Mesendoderm (in vitro differentiated cells): ENCODE data around the gene ACTN2.

Experiments
- DNase-seq: peaks from one replicate; pipeline ENCODE4 v3.0.0; 2013
- H2AK5ac ChIP-seq: 2 replicates; pipeline ENCODE4 v1.6.1; 2013; ENCODE audit warnings: low read length, inconsistent platforms
- H2BK120ac ChIP-seq: 2 replicates; pipeline ENCODE4 v1.6.1; 2013; ENCODE audit warnings: low read depth, mild to moderate bottlenecking, low read length, moderate library complexity, mixed read lengths
- H2BK15ac ChIP-seq: replicated peaks from 2 replicates; pipeline ENCODE4 v1.6.1; 2013; ENCODE audit warnings: low read depth, mild to moderate bottlenecking, moderate library complexity
- H2BK5ac ChIP-seq: 2 replicates; pipeline ENCODE4 v1.6.1; 2013; ENCODE audit warnings: low read length, inconsistent platforms
- H3K18ac ChIP-seq: 2 replicates; pipeline ENCODE4 v1.6.1; 2013; ENCODE audit warnings: mild to moderate bottlenecking, low read length, mixed read lengths
- H3K23ac ChIP-seq: one replicate; pipeline ENCODE4 v1.6.1; 2013; ENCODE audit warnings: low read length
- H3K27ac ChIP-seq: 2 replicates; pipeline ENCODE4 v1.5.1; 2013; ENCODE audit warnings: low read depth, mild to moderate bottlenecking, inconsistent platforms, low read length, moderate library complexity
- H3K27me3 ChIP-seq: 2 replicates; pipeline ENCODE4 v1.6.1; 2013; ENCODE audit warnings: low read length, control low read depth, mild to moderate bottlenecking, inconsistent platforms; ENCODE audit not compliant: insufficient read depth, poor library complexity
- H3K36me3 ChIP-seq: 2 replicates; pipeline ENCODE4 v1.6.1; 2013; ENCODE audit warnings: low read length, inconsistent platforms; ENCODE audit not compliant: control insufficient read depth, insufficient read depth
- H3K4ac ChIP-seq: one replicate; pipeline ENCODE4 v1.6.1; 2013; ENCODE audit warnings: low read depth, mild to moderate bottlenecking, low read length, moderate library complexity
- H3K4me1 ChIP-seq: 2 replicates; pipeline ENCODE4 v1.6.1; 2013; ENCODE audit warnings: low read depth, low read length, inconsistent platforms; ENCODE audit not compliant: control insufficient read depth
- H3K4me2 ChIP-seq: 2 replicates; pipeline ENCODE4 v1.6.1; 2013; ENCODE audit warnings: low read length
- H3K4me3 ChIP-seq: 2 replicates; pipeline ENCODE4 v1.5.1; 2013; ENCODE audit warnings: mild to moderate bottlenecking, low read length
- H3K56ac ChIP-seq: one replicate; pipeline ENCODE4 v1.6.1; 2013; ENCODE audit warnings: low read length
- H3K79me1 ChIP-seq: 2 replicates; pipeline ENCODE4 v1.6.1; 2013; ENCODE audit warnings: low read length, inconsistent platforms
- H3K79me2 ChIP-seq: 2 replicates; pipeline ENCODE4 v1.6.1; 2013; ENCODE audit warnings: mild to moderate bottlenecking, low read length; ENCODE audit not compliant: control insufficient read depth, insufficient read depth
- H3K9ac ChIP-seq: 2 replicates; pipeline ENCODE4 v1.6.1; 2013; ENCODE audit warnings: low read length, inconsistent platforms
- H4K5ac ChIP-seq: one replicate; pipeline ENCODE4 v1.6.1; 2013; ENCODE audit warnings: low read length
- H4K8ac ChIP-seq: one replicate; pipeline ENCODE4 v1.6.1; 2013; ENCODE audit warnings: low read depth, mild to moderate bottlenecking, control low read depth, low read length, moderate library complexity
- WGBS: extraction: QIAGEN DNeasy Blood & Tissue Kit; methylation state at CpG from one replicate; pipeline ENCODE4 v1.1.7; 2013; ENCODE audit warnings: low lambda C conversion rate, missing lambda C conversion rate; ENCODE audit not compliant: insufficient coverage; ENCODE audit errors: extremely low coverage; 5-methylcytosine and 5-hydroxymethylcytosine counted together

Gene ACTN2

GRCh38 chr1:236686815-236687160 lies 489 bp downstream of the ACTN2 start:
- peaks cover 6% of the 10 kb centered on the region for H3K27me3 ChIP-seq
- H3K27ac ChIP-seq, result no peak overlapping the region
- H3K9ac ChIP-seq, result peak overlapping the region; percentile 50
- H3K18ac ChIP-seq, result no peak overlapping the region
- no peak overlapping the region for H2BK5ac ChIP-seq
- no peak for DNase-seq
- H3K4me1 ChIP-seq, result peaks cover 4% of the 10 kb centered on the region
- no peak overlapping the region for H2BK120ac ChIP-seq
- no peaks in the 10 kb centered on the region for H3K79me1 ChIP-seq
- H3K36me3 ChIP-seq, result no peaks in the 10 kb centered on the region
- no peak overlapping the region for H4K8ac ChIP-seq
- H3K4me2 ChIP-seq, result peak overlapping the region; percentile 67
- no peak overlapping the region for H3K23ac ChIP-seq
- H3K79me2 ChIP-seq, result no peaks in the 10 kb centered on the region
- H4K5ac ChIP-seq, result no peak overlapping the region
- no CpG with 5 or more reads among the region's 31 CpGs for WGBS
- H2BK15ac ChIP-seq, result no peak overlapping the region
- peak overlapping the region; percentile 84 for H3K56ac ChIP-seq
- H2AK5ac ChIP-seq, result no peak overlapping the region
- no peak overlapping the region for H3K4ac ChIP-seq
- peak overlapping the region; percentile 19 for H3K4me3 ChIP-seq

GRCh38 chr1:236687273-236687672 lies 974 bp downstream of the ACTN2 start:
- no CpG with 5 or more reads among the region's 8 CpGs for WGBS
- Histone ChIP-seq H3K4me2 (no peak overlapping the region), H3K79me1 (no peaks in the 10 kb centered on the region), H2BK15ac (no peak overlapping the region), H4K5ac (no peak overlapping the region), H2BK120ac (no peak overlapping the region), H3K23ac (no peak overlapping the region), H2AK5ac (no peak overlapping the region), H3K56ac (no peak overlapping the region), H2BK5ac (no peak overlapping the region), H3K36me3 (no peaks in the 10 kb centered on the region), H4K8ac (no peak overlapping the region), H3K4ac (no peak overlapping the region), H3K79me2 (no peaks in the 10 kb centered on the region), H3K4me3 (no peak overlapping the region), H3K9ac (no peak overlapping the region), H3K18ac (no peak overlapping the region), H3K27me3 (peaks cover 6% of the 10 kb centered on the region), H3K4me1 (peaks cover 4% of the 10 kb centered on the region), H3K27ac (no peak overlapping the region)
- DNase-seq, result no peak

- Histone ChIP-seq H4K8ac (no peak overlapping the region), H3K56ac (no peak overlapping the region), H4K5ac (no peak overlapping the region), H3K27ac (no peak overlapping the region), H3K79me2 (no peaks in the 10 kb centered on the region), H3K4me3 (no peak overlapping the region), H3K18ac (no peak overlapping the region), H3K27me3 (peaks cover 6% of the 10 kb centered on the region), H2BK15ac (no peak overlapping the region), H2BK120ac (no peak overlapping the region), H3K4me1 (peaks cover 4% of the 10 kb centered on the region), H3K9ac (no peak overlapping the region), H2AK5ac (no peak overlapping the region), H2BK5ac (no peak overlapping the region), H3K36me3 (no peaks in the 10 kb centered on the region), H3K4me2 (no peak overlapping the region), H3K23ac (no peak overlapping the region), H3K79me1 (no peaks in the 10 kb centered on the region), H3K4ac (no peak overlapping the region)
- DNase-seq, result no peak
- no CpG with 5 or more reads among the region's 4 CpGs for WGBS
Observed at GRCh38 chr1:236688705-236689104, 2.4 kb downstream of the ACTN2 start.

GRCh38 chr1:236689713-236690569 lies 3.6 kb downstream of the ACTN2 start:
- H3K4ac ChIP-seq, result no peak overlapping the region
- H4K5ac ChIP-seq, result no peak overlapping the region
- H3K27me3 ChIP-seq, result peaks cover 6% of the 10 kb centered on the region
- no peak overlapping the region for H4K8ac ChIP-seq
- WGBS, result no CpG with 5 or more reads among the region's 11 CpGs
- no peak overlapping the region for H3K4me3 ChIP-seq
- no peak overlapping the region for H3K56ac ChIP-seq
- H3K4me1 ChIP-seq, result peaks cover 4% of the 10 kb centered on the region
- H2BK120ac ChIP-seq, result no peak overlapping the region
- no peak overlapping the region for H2BK15ac ChIP-seq
- no peak overlapping the region for H3K27ac ChIP-seq
- no peak overlapping the region for H3K18ac ChIP-seq
- H3K79me2 ChIP-seq, result no peaks in the 10 kb centered on the region
- no peak overlapping the region for H2AK5ac ChIP-seq
- no peak overlapping the region for H3K23ac ChIP-seq
- no peaks in the 10 kb centered on the region for H3K36me3 ChIP-seq
- H3K9ac ChIP-seq, result no peak overlapping the region
- H3K4me2 ChIP-seq, result no peak overlapping the region
- DNase-seq, result no peak
- no peaks in the 10 kb centered on the region for H3K79me1 ChIP-seq
- no peak overlapping the region for H2BK5ac ChIP-seq

- Histone ChIP-seq H3K27ac (no peak overlapping the region), H2BK5ac (no peak overlapping the region), H3K79me1 (no peaks in the 10 kb centered on the region), H3K18ac (no peak overlapping the region), H3K27me3 (peaks cover 6% of the 10 kb centered on the region), H3K4me3 (no peak overlapping the region), H3K23ac (no peak overlapping the region), H3K4me2 (no peak overlapping the region), H2BK15ac (no peak overlapping the region), H3K9ac (no peak overlapping the region), H2AK5ac (no peak overlapping the region), H2BK120ac (no peak overlapping the region), H3K4ac (no peak overlapping the region), H4K8ac (no peak overlapping the region), H3K4me1 (peaks cover 4% of the 10 kb centered on the region), H4K5ac (no peak overlapping the region), H3K36me3 (no peaks in the 10 kb centered on the region), H3K79me2 (no peaks in the 10 kb centered on the region), H3K56ac (no peak overlapping the region)
- DNase-seq, result no peak
- WGBS, result no CpG with 5 or more reads among the region's 5 CpGs
Observed at GRCh38 chr1:236691348-236691747, 5.0 kb downstream of the ACTN2 start.

- no peak overlapping the region for H3K4ac ChIP-seq
- peak; percentile 40 for DNase-seq
- no peak overlapping the region for H3K18ac ChIP-seq
- H3K79me2 ChIP-seq, result no peaks in the 10 kb centered on the region
- no peak overlapping the region for H2BK15ac ChIP-seq
- no peak overlapping the region for H3K56ac ChIP-seq
- no peaks in the 10 kb centered on the region for H3K36me3 ChIP-seq
- peaks cover 4% of the 10 kb centered on the region for H3K4me1 ChIP-seq
- H2AK5ac ChIP-seq, result no peak overlapping the region
- peaks cover 5% of the 10 kb centered on the region for H3K27me3 ChIP-seq
- no peak overlapping the region for H3K4me3 ChIP-seq
- H4K5ac ChIP-seq, result no peak overlapping the region
- no CpG with 5 or more reads among the region's 3 CpGs for WGBS
- no peak overlapping the region for H2BK5ac ChIP-seq
- no peak overlapping the region for H2BK120ac ChIP-seq
- no peaks in the 10 kb centered on the region for H3K79me1 ChIP-seq
- no peak overlapping the region for H3K23ac ChIP-seq
- no peak overlapping the region for H3K27ac ChIP-seq
- H3K4me2 ChIP-seq, result no peak overlapping the region
- no peak overlapping the region for H4K8ac ChIP-seq
- no peak overlapping the region for H3K9ac ChIP-seq
Observed at GRCh38 chr1:236692128-236692527, 5.8 kb downstream of the ACTN2 start.
